Stimulated activated CD4-positive, alpha-beta T cell treated with anti-CD3 and anti-CD28 coated beads, Interleukin-2, amount 100 ng/mL, for 48 hours (primary cell): ENCODE measurements around the gene EXOC6B.

Source experiments
- DNase-seq, 2 donors: peaks; one replicate each; pipeline ENCODE4 v3.0.0-alpha.2; 2020

EXOC6B gene

GRCh38 chr2:72261076-72261475 lies 564.8 kb downstream of the EXOC6B start:
- DNase-seq, result no peak

GRCh38 chr2:72255540-72255939 lies 570.3 kb downstream of the EXOC6B start:
- no peak for DNase-seq

- DNase-seq, result no peak
These were observed 570.9 kb downstream of the EXOC6B start for GRCh38 chr2:72254831-72255451.

- no peak for DNase-seq
These were observed 587.5 kb downstream of the EXOC6B start for GRCh38 chr2:72238311-72238710.

GRCh38 chr2:72237549-72237948 lies 588.3 kb downstream of the EXOC6B start:
- DNase-seq, result no peak

- no peak for DNase-seq
These were observed 589.3 kb downstream of the EXOC6B start for GRCh38 chr2:72236445-72237067.

- DNase-seq, result no peak
These were observed 590.1 kb downstream of the EXOC6B start for GRCh38 chr2:72235497-72236415.

- DNase-seq, result no peak
These were observed 592.6 kb downstream of the EXOC6B start for GRCh38 chr2:72233211-72233610.

- DNase-seq, result no peak
These were observed 602.8 kb downstream of the EXOC6B start for GRCh38 chr2:72222829-72223564.

GRCh38 chr2:72220170-72220569 lies 605.7 kb downstream of the EXOC6B start:
- DNase-seq, result no peak

GRCh38 chr2:72214429-72215143 lies 611.2 kb downstream of the EXOC6B start:
- DNase-seq, result no peak

GRCh38 chr2:72212486-72212855 lies 613.4 kb downstream of the EXOC6B start:
- no peak for DNase-seq

GRCh38 chr2:72211777-72212485 lies 613.9 kb downstream of the EXOC6B start:
- no peak for DNase-seq

GRCh38 chr2:72211350-72211749 lies 614.5 kb downstream of the EXOC6B start:
- DNase-seq, result no peak

- DNase-seq, result no peak
These were observed 615.4 kb downstream of the EXOC6B start for GRCh38 chr2:72210470-72210869.

- no peak for DNase-seq
These were observed 617.6 kb downstream of the EXOC6B start for GRCh38 chr2:72208225-72208624.

- DNase-seq, result no peak
These were observed 618.5 kb downstream of the EXOC6B start for GRCh38 chr2:72207334-72207733.

GRCh38 chr2:72205504-72205881 lies 620.3 kb downstream of the EXOC6B start:
- no peak for DNase-seq

GRCh38 chr2:72204786-72205503 lies 620.9 kb downstream of the EXOC6B start:
- DNase-seq, result no peak

GRCh38 chr2:72204156-72204785 lies 621.6 kb downstream of the EXOC6B start:
- DNase-seq, result no peak
